HG03378 (cell line): Measurements from ENCODE around the gene POLR3H.

Source experiments
- ATAC-seq: cut with Tn5 transposase; IDR thresholded peaks from one replicate; pipeline ENCODE4 v1.9.1; 2021; ENCODE audit warnings: mild to moderate bottlenecking, moderate library complexity; ENCODE audit not compliant: unreplicated experiment

The POLR3H gene

GRCh38 chr22:41488076-41488475, 56.2 kb downstream of the POLR3H start:
- ATAC-seq = no peak

- ATAC-seq = no peak
These were observed 57.0 kb downstream of the POLR3H start for GRCh38 chr22:41487037-41487935.

GRCh38 chr22:41485033-41485432, 59.2 kb downstream of the POLR3H start:
- no peak for ATAC-seq

- no peak for ATAC-seq
These were observed 61.8 kb downstream of the POLR3H start for GRCh38 chr22:41482319-41482935.

- no peak for ATAC-seq
These were observed 62.3 kb downstream of the POLR3H start for GRCh38 chr22:41481925-41482318.

GRCh38 chr22:41481131-41481830, 63.0 kb downstream of the POLR3H start:
- no peak for ATAC-seq

- ATAC-seq = no peak
These were observed 63.9 kb downstream of the POLR3H start for GRCh38 chr22:41480397-41480735.

GRCh38 chr22:41479671-41480396, 64.4 kb downstream of the POLR3H start:
- ATAC-seq = no peak

GRCh38 chr22:41478891-41479521, 65.3 kb downstream of the POLR3H start:
- no peak for ATAC-seq

GRCh38 chr22:41478473-41478872, 65.8 kb downstream of the POLR3H start:
- no peak for ATAC-seq
